Nephron (organoid): ENCODE results near the gene ST8SIA6.
"Not testable (repeated sequence)": the region's sequence is repeated elsewhere in the genome, so short reads cannot be mapped to it uniquely, and the experiment has no call there.

Source experiments
- H3K27ac Mint-ChIP-seq, 3 experiments: 2 replicates each; pipeline ENCODE4 v1.8.0; 2020; ENCODE audit warnings: mixed read lengths in 3 of 3, mild to moderate bottlenecking in 2 of 3, moderate library complexity in 1 of 3
- H3K27me3 Mint-ChIP-seq: 2 replicates; pipeline ENCODE4 v1.8.0; 2021; ENCODE audit warnings: low read depth, mild to moderate bottlenecking, moderate library complexity, mixed read lengths
- H3K36me3 Mint-ChIP-seq: 2 replicates; pipeline ENCODE4 v1.8.0; 2020; ENCODE audit warnings: low read depth, mixed read lengths
- H3K4me1 Mint-ChIP-seq: 2 replicates; pipeline ENCODE4 v1.8.0; 2020; ENCODE audit warnings: mixed read lengths
- H3K4me3 Mint-ChIP-seq, 3 experiments: 2 replicates each; pipeline ENCODE4 v1.8.0; 2020; ENCODE audit warnings: mild to moderate bottlenecking in 3 of 3, mixed read lengths in 3 of 3, moderate library complexity in 2 of 3
- H3K9me3 Mint-ChIP-seq: 2 replicates; pipeline ENCODE4 v1.8.0; 2020; ENCODE audit warnings: mixed read lengths
- TF ChIP-seq, protein P1 (sequence below), 3 experiments: fragments of 200-600 bp; sonication (generic); IDR thresholded peaks; one replicate each; pipeline ENCODE4 v1.5.0; 2021; ENCODE audit warnings: antibody characterized with exemption in 3 of 3; ENCODE audit not compliant: unreplicated experiment in 3 of 3

ST8SIA6 gene

DNA sequence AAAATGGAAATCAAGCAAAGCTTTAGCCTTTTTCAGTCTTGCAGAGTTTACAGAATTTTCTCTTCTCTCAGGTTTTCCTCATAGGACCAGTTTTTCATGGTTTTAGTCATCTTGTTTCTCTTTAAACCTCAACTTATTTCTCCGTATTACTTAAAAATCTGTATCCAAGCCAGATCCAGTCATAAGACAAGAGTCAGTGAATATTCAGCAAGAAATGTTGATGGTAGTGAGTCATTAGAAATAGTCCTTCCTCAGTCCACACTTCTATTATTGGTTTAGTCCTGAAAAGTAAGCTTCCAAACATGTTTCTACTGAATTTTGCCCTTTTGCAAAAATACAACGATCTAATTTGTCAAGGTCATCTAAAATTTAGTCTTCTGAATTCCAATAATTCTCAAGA, 119.3 kb downstream of the ST8SIA6 start:
- H3K27me3 Mint-ChIP-seq, result no peaks in the 10 kb centered on the region
- H3K4me1 Mint-ChIP-seq, result peaks cover 8% of the 10 kb centered on the region
- H3K36me3 Mint-ChIP-seq, result peaks cover under 1% of the 10 kb centered on the region
- TF ChIP-seq, protein P1, sequence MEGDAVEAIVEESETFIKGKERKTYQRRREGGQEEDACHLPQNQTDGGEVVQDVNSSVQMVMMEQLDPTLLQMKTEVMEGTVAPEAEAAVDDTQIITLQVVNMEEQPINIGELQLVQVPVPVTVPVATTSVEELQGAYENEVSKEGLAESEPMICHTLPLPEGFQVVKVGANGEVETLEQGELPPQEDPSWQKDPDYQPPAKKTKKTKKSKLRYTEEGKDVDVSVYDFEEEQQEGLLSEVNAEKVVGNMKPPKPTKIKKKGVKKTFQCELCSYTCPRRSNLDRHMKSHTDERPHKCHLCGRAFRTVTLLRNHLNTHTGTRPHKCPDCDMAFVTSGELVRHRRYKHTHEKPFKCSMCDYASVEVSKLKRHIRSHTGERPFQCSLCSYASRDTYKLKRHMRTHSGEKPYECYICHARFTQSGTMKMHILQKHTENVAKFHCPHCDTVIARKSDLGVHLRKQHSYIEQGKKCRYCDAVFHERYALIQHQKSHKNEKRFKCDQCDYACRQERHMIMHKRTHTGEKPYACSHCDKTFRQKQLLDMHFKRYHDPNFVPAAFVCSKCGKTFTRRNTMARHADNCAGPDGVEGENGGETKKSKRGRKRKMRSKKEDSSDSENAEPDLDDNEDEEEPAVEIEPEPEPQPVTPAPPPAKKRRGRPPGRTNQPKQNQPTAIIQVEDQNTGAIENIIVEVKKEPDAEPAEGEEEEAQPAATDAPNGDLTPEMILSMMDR (IDR thresholded peaks at IDR 0.05; ENCODE audit: unreplicated experiment in 3 of 3), result no peak
- H3K9me3 Mint-ChIP-seq, result peaks cover 3% of the 10 kb centered on the region
- no peak overlapping the region for H3K27ac Mint-ChIP-seq
- H3K4me3 Mint-ChIP-seq, result no peak overlapping the region

DNA sequence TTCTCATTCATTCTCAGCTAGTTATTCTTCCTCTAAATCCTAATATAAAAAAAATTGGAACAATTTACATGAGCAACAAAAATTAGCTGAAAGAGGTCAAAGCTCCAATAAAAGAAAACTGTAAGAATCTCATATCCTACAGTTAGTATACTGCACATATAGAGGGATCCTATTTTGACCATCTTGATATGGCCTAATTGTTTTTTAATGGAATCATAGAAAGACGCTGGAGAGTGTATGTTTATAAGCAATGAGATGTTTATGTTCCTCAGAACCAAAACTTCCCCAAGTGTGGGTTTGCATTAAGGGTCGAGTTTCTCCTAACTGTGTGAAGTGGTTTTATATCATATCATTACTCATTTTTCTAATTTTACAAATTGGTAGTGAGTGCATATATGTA, 123.9 kb downstream of the ST8SIA6 start:
- Mint-ChIP-seq H3K4me3 (no peak overlapping the region), H3K36me3 (no peaks in the 10 kb centered on the region), H3K9me3 (no peaks in the 10 kb centered on the region), H3K27ac (peak overlapping the region in 1 of 3 experiments; percentile 53), H3K27me3 (no peaks in the 10 kb centered on the region), H3K4me1 (peaks cover 13% of the 10 kb centered on the region)
- TF ChIP-seq, protein P1 (IDR thresholded peaks at IDR 0.05; ENCODE audit: unreplicated experiment in 3 of 3), result no peak

DNA sequence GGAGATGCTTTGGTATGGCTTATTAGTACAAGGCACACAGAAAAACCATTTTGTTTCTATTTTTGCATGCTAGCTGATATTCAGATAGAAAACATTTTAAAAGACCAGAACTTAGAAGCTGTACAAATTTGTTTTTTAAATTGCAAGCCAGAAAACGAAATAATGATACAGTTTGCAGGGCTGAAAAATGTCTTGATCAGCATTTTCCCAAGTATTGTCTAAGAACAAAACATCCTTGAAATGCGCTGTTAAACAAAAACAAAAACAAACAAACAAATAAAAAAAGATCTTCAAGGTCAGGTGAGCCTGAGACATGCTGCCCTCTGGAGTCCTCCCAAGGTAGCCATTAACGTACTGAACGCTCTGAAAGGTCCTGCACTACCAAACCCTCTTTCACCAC, 128.0 kb downstream of the ST8SIA6 start:
- Mint-ChIP-seq H3K27me3 (no peaks in the 10 kb centered on the region), H3K27ac (no peak overlapping the region), H3K9me3 (no peaks in the 10 kb centered on the region), H3K4me3 (no peak overlapping the region), H3K36me3 (no peaks in the 10 kb centered on the region), H3K4me1 (peaks cover 13% of the 10 kb centered on the region)
- TF ChIP-seq, protein P1 (IDR thresholded peaks at IDR 0.05; ENCODE audit: unreplicated experiment in 3 of 3), result no peak

DNA sequence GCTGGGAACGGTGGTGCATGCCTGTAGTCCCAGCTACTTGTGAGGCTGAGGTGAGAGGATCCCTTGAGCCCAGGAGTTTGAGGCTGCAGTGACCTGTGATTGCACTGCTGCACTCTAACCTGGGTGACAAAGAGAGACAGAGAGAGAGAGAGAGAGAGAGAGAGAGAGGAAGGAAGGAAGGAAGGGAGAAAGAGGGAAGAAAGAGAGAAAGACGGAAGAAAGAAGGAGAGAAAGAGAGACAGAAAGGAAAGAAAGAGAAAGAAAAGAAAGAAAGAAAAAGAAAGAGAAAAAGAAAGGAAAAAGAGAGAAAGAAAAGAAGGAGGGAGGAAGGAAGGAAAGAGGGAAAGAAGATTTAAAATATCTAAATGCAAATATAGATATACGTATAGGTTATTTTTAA, 132.4 kb downstream of the ST8SIA6 start:
- not testable (repeated sequence) for H3K27ac Mint-ChIP-seq, H3K4me1 Mint-ChIP-seq, H3K4me3 Mint-ChIP-seq, H3K36me3 Mint-ChIP-seq, H3K27me3 Mint-ChIP-seq, H3K9me3 Mint-ChIP-seq

DNA sequence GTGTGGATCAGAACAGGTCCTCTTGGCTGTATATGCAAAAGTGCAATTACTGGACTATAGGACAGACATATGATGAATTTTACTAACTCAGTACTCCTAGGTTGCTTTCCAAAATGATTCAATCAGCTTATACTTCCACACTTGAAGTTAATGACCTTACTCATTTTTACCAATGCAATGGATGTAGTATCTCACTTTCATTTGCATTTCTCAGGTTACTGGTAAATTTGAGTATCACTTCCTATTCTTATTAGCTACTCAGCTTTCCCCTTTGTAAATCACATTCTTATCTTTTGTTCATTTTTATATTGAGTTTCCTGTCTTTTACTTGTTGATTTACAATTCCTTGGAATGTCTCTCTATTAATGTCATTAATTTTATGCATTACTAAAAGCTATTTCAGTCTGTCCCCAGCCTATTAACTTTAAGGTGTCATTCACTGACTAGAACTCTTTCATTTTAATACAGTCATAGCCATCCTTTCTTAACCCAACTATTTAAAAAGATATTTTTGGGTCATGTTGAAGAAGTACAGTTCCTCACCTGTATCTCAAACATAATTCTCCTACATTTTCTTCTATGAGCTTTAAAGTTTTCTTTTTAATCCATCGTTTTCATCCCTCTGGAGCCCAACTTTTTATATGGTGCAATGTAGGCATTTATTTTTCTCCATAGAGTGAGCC, 137.8 kb downstream of the ST8SIA6 start:
- Mint-ChIP-seq H3K4me3 (no peak overlapping the region), H3K9me3 (no peaks in the 10 kb centered on the region), H3K27ac (no peak overlapping the region), H3K27me3 (no peaks in the 10 kb centered on the region), H3K4me1 (no peaks in the 10 kb centered on the region), H3K36me3 (no peaks in the 10 kb centered on the region)
- TF ChIP-seq, protein P1 (IDR thresholded peaks at IDR 0.05; ENCODE audit: unreplicated experiment in 3 of 3), result no peak

DNA sequence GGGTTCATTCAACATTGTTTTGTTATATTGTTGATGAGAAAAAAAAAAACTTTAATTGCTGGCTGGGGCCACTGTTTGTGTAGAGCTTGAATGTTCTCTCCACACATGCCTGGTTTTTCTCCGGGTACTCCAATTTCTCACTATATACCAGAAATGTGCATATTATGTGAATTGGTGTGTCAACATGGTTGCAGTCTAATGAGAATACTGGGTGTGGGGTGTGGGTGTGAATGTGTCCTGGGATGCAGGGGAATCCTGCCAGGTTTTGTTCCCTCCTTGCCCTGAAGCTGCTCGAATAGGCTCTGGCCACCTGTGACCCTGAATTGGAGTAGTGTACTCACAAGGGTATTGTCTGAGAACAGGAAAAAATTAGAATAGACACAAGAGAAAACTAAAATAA, 145.0 kb downstream of the ST8SIA6 start:
- Mint-ChIP-seq H3K36me3 (no peaks in the 10 kb centered on the region), H3K9me3 (no peaks in the 10 kb centered on the region), H3K4me3 (no peak overlapping the region), H3K27me3 (no peaks in the 10 kb centered on the region), H3K4me1 (no peaks in the 10 kb centered on the region), H3K27ac (no peak overlapping the region)
- TF ChIP-seq, protein P1 (IDR thresholded peaks at IDR 0.05; ENCODE audit: unreplicated experiment in 3 of 3), result no peak
